ENCODE data around the gene ARPC5.

ARPC5 gene

GRCh38 chr1:183612407-183612806, 23.2 kb downstream of the ARPC5 start:
- H3K27ac ChIP-seq (ENCODE audit: poor library complexity, severe bottlenecking): peak overlapping the region; percentile 18
- ATAC-seq (ENCODE audit: low read depth) (no peak), DNase-seq (ENCODE audit: low spot score) (no peak)
- H3K4me1 ChIP-seq (ENCODE audit: insufficient read depth, poor library complexity, severe bottlenecking): peaks cover 34% of the 10 kb centered on the region
- TF ChIP-seq CTCF (IDR thresholded peaks at IDR 0.05; ENCODE audit: poor library complexity, severe bottlenecking): no peak
- no peaks in the 10 kb centered on the region for H3K27me3 ChIP-seq (ENCODE audit: insufficient read depth, poor library complexity, severe bottlenecking)
- H3K9me3 ChIP-seq (ENCODE audit: severe bottlenecking): no peaks in the 10 kb centered on the region
- no peaks in the 10 kb centered on the region for H3K36me3 ChIP-seq (ENCODE audit: low read depth)
- no peak overlapping the region for H3K4me3 ChIP-seq (ENCODE audit: severe bottlenecking)

- Histone ChIP-seq H3K27me3 (ENCODE audit: insufficient read depth, poor library complexity, severe bottlenecking) (no peaks in the 10 kb centered on the region), H3K36me3 (ENCODE audit: low read depth) (no peaks in the 10 kb centered on the region), H3K27ac (ENCODE audit: poor library complexity, severe bottlenecking) (peak overlapping the region; percentile 73), H3K4me3 (ENCODE audit: severe bottlenecking) (no peak overlapping the region), H3K4me1 (ENCODE audit: insufficient read depth, poor library complexity, severe bottlenecking) (peaks cover 34% of the 10 kb centered on the region), H3K9me3 (ENCODE audit: severe bottlenecking) (no peaks in the 10 kb centered on the region)
- DNase-seq (ENCODE audit: low spot score): no peak
- no peak for TF ChIP-seq CTCF (IDR thresholded peaks at IDR 0.05; ENCODE audit: poor library complexity, severe bottlenecking)
- no peak for ATAC-seq (ENCODE audit: low read depth)
These were observed 24.6 kb downstream of the ARPC5 start for GRCh38 chr1:183611021-183611420.

- ATAC-seq (ENCODE audit: low read depth): no peak; the same call in 2 of the 3 replicates
- no peak overlapping the region for H3K4me3 ChIP-seq (ENCODE audit: severe bottlenecking)
- H3K27ac ChIP-seq (ENCODE audit: poor library complexity, severe bottlenecking): peak overlapping the region; percentile 73
- no peaks in the 10 kb centered on the region for H3K9me3 ChIP-seq (ENCODE audit: severe bottlenecking)
- DNase-seq (ENCODE audit: low spot score): no peak
- peaks cover 34% of the 10 kb centered on the region for H3K4me1 ChIP-seq (ENCODE audit: insufficient read depth, poor library complexity, severe bottlenecking)
- TF ChIP-seq CTCF (IDR thresholded peaks at IDR 0.05; ENCODE audit: poor library complexity, severe bottlenecking): no peak
- no peaks in the 10 kb centered on the region for H3K27me3 ChIP-seq (ENCODE audit: insufficient read depth, poor library complexity, severe bottlenecking)
- H3K36me3 ChIP-seq (ENCODE audit: low read depth): no peaks in the 10 kb centered on the region
These were observed 25.7 kb downstream of the ARPC5 start for GRCh38 chr1:183609759-183610452.

GRCh38 chr1:183609313-183609712, 26.3 kb downstream of the ARPC5 start:
- peak overlapping the region; percentile 73 for H3K27ac ChIP-seq (ENCODE audit: poor library complexity, severe bottlenecking)

More at GRCh38 chr1:183609313-183609712, 26.3 kb downstream of the ARPC5 start:
- Histone ChIP-seq H3K9me3 (ENCODE audit: severe bottlenecking) (no peaks in the 10 kb centered on the region), H3K27me3 (ENCODE audit: insufficient read depth, poor library complexity, severe bottlenecking) (no peaks in the 10 kb centered on the region), H3K36me3 (ENCODE audit: low read depth) (no peaks in the 10 kb centered on the region), H3K4me3 (ENCODE audit: severe bottlenecking) (no peak overlapping the region), H3K4me1 (ENCODE audit: insufficient read depth, poor library complexity, severe bottlenecking) (peaks cover 34% of the 10 kb centered on the region)
- peak; percentile 56 for TF ChIP-seq CTCF (IDR thresholded peaks at IDR 0.05; ENCODE audit: poor library complexity, severe bottlenecking)
- DNase-seq (ENCODE audit: low spot score) (no peak), ATAC-seq (ENCODE audit: low read depth) (peak; percentile 34)

All from RWPE2 (cell line).